ENCODE results near the gene FAAP100.

Gene FAAP100

DNA sequence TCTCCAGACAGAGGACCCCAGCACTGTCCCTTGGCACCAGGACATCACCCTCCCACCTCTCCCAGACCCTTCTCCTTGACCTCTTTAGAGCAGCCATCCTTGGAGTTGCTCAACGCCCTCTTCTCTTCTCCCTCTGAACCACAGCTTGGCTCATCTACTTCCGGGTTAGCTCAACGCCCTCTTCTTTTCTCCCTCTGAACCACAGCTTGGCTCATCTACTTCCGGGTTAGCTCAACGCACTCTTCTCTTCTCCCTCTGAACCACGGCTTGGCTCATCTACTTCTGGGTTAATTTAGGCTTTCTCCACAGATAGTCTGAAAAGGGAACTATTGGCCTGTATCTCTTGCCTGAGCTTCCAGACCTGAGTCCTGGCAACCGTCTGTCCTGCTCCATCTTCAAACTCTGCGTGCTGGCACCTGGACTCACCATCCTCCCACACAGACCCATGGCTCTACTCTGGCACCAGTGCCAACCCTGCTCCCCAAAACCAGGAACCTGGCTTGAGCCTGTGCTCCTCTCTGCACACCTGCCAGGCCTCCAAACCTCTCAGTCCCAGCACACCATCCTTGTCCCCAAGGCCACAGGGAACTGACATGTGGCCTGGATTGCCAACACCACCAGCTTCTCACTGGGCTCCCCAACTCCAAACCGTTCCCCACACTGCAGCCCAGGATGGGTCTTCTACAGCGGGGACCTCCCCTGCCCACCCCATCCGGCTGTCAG lies 25.3 kb upstream of the FAAP100 start:
- H3K4me3 ChIP-seq (ENCODE audit: low read depth, low read length), result no peak overlapping the region

DNA sequence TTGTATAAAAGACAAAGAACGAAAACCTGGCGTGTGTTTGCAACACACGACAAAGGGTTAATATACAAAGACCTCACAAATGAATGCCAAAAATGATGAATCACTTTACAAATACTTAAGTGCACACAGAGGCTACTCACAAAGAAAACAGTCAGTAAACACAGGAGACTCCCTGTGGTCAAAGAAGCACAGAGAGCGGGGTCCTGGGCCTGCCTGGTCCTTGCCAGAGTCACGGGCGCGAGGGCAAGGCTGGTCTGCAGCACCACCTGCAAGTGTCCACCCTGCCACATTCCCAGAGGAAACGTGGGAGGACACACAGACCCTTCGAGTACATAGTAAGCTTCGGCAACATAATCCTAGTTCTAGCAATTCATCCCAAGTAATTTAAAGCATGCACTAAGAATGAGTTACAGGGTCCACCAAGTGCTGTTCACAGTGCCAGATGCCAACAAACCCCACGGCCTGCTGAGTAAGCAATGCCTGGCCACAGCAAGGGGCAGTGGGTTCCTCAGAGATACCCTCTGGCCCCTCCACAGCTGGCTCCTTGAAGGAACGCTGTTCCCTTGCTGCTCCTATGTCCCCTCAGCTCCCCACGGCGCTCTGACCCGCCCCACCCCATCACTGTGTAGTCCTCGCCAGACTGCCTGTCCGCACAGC lies 24.6 kb upstream of the FAAP100 start:
- no peak overlapping the region for H3K4me3 ChIP-seq (ENCODE audit: low read depth, low read length)

DNA sequence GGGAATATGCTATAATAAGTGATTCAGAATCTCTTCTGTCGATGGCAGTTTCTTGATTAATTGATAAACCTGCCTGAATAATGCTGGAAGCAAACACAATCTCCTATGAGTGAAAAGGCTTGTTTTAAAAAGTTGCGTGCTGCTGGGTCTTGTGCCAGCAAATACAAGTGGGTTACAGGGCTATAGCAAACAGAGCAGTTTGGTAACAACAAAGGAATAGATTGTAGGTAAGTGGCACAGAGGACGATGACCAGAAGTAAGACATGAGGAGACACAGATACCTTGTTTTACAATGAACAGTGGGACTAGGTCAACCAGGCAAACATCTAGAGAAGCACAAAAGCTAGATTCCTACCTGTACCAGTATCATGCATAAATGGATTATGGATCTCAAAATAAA lies 23.7 kb upstream of the FAAP100 start:
- H3K4me3 ChIP-seq (ENCODE audit: low read depth, low read length), result no peak overlapping the region

DNA sequence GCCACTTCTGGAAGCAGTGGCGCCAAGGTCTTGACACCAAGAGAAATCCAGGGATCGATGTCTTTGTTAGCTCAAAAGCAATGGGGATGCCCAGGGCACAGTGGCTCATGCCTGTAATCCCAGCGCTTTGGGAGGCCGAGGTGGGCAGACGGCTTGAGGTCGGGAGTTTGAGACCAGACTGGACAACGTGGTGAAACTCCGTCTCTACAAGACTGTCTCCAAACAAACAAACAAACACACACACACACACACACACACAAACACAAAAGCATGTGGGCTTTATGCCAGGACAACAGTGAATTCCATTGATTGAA lies 22.4 kb upstream of the FAAP100 start:
- no peak overlapping the region for H3K4me3 ChIP-seq (ENCODE audit: low read depth, low read length)

DNA sequence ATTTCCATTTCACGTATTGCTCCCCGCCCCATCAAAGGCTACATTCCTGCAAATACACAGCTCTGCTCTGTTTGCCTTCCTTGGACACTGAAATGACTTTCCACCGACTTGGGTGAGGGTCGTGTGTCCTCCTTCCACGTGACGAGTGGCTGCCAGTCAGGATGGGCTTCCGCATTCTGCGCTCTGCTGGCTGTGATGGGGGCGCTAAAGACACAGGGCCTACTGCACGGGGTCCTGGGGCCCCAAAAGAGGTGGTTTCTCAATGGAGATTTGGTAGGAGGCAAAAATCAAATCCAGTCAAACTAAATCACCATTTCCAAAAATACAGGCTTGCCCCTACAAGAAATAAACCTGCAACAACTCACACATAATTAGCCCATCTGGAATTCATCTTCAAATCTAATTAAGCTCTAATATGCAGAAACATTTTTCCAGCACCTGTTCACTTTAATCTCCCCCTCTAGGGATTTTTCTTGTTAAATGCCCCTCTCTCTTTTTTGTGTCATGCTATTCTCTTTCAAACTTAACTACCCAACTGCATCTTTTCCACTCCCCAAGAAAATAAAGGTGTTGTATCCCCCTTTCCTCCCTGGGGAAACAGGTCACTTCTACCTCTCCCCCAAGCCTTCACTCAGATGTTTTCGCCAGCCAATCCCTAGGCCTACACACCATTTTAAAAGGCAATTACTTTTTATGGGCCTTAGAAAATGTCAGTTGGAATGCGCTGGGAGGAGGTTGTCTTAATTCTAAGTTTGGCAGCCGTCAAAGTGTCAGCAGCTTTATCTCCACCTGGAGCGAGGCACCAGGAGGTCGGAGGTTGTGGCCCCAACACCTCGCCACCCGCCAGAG lies 21.9 kb upstream of the FAAP100 start:
- H3K4me3 ChIP-seq (ENCODE audit: low read depth, low read length), result no peak overlapping the region

DNA sequence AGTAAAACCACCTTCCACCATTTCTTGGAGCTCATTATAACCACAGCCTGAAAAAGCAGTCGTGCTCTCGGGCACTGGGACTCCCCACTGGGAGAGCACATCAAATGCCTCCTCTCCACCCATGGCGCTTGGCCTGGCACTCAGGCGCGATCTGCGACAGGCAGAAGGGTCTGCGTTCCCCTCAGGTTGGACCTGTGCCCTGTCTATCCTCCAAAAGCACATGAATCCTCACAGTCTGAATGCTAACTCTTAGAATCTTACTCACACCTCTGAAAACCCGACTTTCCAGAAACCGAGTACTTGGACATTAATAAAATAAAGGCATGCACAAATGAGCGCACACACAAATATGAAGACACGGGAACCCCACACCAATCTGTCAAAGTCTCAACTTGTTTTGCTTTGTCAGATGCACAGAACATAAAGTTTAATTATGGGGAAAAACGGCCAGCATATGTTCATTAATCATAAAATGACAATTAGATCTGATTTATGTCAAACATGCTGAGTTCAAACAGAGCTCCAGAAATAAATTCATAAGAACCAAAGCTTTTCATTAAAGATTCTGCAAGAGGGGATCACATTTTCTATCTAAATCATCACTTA lies 20.5 kb upstream of the FAAP100 start:
- H3K4me3 ChIP-seq (ENCODE audit: low read depth, low read length), result no peak overlapping the region

DNA sequence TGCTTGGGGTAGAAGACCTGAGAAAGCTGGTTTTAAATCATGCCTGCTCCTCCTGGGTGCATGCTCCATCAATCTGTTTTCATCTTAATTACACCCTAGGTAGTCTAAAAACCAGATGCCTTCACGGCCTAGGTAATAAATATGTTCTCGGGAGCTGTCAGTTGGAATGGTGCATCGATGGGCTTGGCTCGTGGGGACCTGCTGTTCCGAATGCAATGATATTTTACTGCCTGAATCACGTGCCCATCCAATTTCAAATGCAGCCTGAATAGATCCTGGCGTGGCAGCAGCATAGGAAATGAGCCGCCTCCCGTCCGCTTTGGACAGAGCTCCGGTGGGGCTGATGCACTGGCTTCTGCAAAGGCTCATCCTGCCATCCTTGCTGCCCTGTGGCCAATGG lies 18.8 kb upstream of the FAAP100 start:
- H3K4me3 ChIP-seq (ENCODE audit: low read depth, low read length), result no peak overlapping the region

DNA sequence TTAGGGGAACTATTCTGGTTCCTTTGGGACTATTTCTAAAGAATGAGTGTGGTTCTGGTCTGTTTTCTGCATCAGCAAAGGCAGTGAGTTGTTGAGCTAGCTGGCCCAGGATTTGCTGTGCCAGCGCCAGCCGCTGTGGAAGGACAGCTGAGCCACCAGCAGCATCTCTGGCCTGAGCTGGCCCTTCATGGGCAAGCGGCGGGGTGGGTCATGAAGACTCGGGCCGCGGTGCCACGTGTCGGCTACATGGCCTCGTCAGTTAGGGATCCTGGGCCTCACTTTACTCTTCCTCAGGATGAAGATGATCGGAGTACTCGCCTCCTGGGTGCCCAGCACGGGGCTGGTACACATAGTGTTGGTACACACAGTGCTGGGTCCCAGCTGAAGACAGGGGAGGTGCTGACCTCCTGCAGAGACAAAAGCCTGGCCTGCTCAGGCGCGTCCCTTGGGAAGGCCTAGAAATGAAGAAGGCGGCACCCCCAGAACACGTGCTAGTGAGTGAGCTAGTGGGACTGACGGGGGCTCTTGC lies 17.9 kb upstream of the FAAP100 start:
- H3K4me3 ChIP-seq (ENCODE audit: low read depth, low read length), result no peak overlapping the region

DNA sequence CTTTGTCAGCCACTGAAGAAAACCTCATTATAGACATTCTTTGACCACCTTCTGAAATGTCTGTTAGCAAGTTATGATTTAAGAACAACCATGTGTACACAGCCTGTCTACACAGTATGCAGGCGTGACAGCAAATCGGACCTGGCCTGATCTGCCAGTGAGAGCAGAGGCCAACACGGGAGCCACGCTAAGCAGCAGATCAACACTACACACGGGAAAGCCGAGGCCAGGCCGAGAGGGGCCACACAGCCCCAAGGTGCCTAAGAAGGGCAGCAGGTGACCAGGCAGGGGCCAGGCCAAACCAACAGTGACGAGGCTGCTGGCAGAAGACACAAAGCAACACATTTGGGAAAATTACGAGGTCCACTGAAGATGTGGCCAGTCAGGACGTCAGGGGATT lies 16.3 kb upstream of the FAAP100 start:
- no peak overlapping the region for H3K4me3 ChIP-seq (ENCODE audit: low read depth, low read length)

DNA sequence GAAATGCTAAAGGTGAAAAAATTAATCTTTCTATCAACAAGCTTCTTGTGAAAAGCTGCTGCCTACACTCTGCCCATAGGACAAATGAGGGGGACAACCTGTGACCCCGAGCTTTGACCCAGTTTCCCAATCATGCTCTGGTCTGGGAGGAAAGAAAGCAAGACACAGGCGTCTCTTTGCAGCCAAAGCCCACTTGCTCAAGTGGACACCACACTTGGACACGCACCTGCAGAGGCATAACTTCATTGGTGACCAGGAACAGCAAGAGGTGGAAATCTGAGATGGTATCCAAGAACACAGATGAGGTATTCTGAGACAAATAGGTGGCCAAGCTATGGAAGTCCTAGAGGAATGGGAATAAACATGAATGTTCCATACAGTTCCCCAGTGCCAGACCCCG lies 15.0 kb upstream of the FAAP100 start:
- H3K4me3 ChIP-seq (ENCODE audit: low read depth, low read length), result no peak overlapping the region

DNA sequence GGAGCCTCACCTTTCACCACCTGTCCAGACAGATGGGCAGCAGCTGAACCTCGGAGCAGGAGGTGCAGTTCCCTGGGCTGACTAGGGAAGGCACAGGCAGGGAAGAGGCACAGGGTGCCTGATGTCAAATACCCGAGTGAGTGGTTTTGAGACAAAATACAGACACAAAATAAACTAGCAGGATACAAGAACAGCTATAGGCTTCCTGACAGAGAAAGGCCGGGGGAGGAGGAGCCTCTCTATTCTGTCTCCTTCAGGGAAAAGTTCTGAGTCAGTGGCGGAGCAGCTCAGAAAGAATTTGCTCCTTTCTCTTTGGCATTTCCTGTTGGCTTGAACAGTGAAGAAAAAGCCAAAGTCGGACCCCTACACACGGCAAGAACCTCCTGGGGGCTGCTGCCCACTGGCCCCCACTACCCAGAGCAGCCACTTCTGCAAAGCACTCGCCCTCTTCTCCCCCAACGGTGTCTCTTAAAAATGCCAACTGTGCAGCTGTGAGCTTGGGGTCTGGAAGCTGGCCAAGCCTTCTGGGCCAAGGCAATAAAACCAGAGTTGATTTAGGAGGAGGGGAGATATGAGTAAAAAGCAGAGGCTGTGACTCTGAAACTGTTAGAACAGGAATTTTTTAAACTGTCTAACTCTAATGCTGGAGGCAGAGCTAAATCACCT lies 14.4 kb upstream of the FAAP100 start:
- H3K4me3 ChIP-seq (ENCODE audit: low read depth, low read length), result no peak overlapping the region

DNA sequence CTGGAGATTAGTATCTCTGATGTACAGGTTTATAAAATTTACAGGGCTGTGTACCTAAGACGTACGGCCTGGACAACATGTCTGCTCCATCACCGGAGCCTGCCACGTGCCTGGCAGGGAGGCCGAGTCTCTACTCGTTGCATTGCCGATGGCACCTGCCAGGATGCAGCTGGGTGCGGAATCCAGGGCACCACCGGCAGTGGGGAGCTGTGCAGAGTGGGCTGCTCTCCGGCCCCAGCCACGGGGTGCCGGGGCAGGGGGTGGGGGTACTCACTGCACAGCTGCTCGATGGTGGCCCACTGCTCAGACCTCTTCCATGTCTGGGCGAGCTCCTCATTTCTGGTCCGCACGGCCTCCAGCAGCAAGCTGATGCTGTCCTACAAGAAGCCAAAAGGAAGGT lies 13.1 kb upstream of the FAAP100 start:
- no peak overlapping the region for H3K4me3 ChIP-seq (ENCODE audit: low read depth, low read length)

DNA sequence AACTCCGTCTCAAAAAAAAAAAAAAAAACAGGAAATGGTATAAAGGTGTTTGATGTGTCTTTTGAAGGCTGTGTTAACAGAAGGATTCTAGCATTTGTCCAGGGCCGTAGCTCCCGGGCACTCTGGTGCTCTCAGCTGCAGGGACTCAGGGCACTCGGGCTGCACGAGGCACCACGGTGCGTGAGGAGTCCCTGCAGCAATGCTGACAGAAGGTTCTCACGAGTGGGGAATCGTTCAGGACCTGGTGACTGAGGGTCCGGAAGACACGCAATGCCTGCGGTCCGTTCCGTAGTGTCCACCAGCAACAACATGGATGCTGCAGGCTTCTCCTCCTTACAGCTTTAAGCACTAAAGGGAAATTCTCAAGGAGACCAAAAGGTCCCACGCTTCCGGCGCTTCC lies 12.6 kb upstream of the FAAP100 start:
- no peak overlapping the region for H3K4me3 ChIP-seq (ENCODE audit: low read depth, low read length)

DNA sequence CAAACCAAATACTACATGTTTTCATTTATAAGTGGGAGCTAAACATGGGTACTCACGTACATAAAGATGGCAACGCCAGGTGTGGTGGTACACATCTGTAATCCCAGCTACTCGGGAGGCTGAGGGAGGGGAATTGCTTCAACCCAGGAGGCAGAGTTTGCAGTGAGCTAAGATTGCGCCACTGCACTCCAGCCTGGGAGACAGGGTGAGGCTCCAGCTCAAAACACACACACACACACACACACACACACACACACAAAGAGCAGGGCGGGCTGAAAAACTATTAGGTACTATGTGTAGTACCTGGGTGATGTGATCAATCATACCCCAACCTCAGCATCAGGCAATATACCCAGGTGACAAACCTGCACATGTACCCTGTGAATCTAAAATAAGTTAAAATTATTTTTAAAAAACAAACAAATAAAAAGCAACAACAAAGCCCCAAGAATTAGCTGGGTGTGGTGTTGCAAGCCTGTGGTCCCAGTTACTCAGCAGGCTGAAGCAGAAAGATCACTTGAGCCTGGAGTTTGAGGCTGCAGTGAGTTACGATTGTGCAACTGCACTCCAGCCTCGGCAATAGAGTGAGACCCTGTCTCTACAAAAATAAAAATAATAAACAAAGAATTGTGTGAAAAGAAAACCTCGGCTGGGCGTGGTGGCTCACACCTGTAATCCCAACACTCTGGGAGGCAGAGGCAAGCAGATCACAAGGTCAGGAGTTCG lies 11.9 kb upstream of the FAAP100 start:
- H3K4me3 ChIP-seq (ENCODE audit: low read depth, low read length), result no peak overlapping the region

DNA sequence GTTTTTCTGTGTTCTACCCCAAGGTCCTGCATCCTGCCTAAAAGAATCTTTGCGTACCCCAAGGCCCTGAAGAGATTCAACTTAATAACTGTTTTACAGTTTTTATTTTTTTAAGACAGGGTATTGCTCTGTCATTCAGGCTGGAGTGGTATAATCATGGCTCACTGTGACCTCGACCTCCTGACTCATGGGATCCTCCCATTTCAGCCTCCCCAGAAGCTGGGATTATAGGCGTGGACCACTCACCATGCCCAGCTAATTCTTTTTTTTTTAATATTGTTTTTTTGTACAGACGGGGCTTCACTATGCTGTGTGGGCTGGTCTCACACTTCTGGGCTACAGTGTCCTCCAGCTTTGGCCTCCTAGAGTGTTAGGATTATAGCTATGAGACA lies 9.3 kb upstream of the FAAP100 start:
- H3K4me3 ChIP-seq (ENCODE audit: low read depth, low read length), result no peak overlapping the region

DNA sequence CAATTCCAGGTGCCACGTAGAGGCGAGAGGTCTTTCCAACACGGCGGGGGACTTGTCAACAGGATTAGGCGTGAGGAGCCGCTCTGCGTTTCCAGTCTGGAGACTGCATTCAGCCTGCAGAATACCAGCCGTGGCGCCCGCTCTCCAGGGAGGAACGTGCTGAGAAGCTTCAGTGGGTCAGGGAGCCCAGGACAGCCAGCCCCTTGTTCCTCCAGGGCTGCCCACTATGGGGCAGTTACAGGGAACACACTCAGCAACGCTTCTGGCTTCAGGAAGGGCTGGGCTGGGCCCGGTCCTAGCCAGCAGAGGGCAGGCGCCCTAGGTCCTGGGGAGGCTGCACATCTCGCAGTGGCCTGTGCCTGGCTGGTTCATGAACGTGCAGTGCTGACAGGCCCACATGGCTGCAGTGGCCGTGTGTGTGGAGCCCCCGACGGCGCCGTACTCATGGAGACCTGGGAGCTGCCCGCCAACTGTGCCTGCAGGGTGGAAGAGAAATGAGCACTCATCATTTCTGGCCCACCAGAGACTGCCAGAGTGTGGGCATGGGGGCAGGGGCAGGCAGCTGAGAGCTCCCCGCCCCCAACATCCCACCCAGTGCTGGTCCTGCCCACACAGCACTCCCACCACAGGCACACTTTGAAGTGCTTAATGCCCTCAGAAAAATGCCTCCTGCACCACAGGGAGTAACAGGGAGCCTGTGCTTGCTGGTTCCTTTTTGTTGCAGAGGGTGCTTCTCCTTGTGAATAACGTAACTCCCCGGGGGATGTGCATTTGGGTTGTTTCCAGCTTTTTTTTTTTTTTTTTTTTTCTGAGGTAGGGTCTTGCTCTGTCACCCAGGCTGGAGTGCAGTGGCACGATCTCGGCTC lies 7.0 kb upstream of the FAAP100 start:
- H3K4me3 ChIP-seq (ENCODE audit: low read depth, low read length), result no peak overlapping the region

DNA sequence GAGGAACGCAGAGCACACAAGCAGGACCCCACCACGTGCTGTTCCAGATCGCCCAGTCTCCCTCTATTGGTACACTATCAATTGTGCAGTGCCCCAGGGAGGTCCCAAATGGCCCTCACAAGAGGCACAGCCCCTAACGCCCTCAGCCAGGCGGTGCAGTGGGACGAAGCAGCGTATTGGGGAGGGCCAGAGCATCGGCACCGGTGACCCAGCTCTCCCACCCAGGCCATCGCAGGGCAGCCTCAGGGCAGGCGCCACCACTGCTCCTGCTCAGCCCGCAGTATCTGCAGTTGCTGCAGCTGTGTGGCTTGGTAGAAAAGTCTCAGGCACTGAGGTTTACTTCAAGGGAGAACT lies 5.9 kb upstream of the FAAP100 start:
- no peak overlapping the region for H3K4me3 ChIP-seq (ENCODE audit: low read depth, low read length)

DNA sequence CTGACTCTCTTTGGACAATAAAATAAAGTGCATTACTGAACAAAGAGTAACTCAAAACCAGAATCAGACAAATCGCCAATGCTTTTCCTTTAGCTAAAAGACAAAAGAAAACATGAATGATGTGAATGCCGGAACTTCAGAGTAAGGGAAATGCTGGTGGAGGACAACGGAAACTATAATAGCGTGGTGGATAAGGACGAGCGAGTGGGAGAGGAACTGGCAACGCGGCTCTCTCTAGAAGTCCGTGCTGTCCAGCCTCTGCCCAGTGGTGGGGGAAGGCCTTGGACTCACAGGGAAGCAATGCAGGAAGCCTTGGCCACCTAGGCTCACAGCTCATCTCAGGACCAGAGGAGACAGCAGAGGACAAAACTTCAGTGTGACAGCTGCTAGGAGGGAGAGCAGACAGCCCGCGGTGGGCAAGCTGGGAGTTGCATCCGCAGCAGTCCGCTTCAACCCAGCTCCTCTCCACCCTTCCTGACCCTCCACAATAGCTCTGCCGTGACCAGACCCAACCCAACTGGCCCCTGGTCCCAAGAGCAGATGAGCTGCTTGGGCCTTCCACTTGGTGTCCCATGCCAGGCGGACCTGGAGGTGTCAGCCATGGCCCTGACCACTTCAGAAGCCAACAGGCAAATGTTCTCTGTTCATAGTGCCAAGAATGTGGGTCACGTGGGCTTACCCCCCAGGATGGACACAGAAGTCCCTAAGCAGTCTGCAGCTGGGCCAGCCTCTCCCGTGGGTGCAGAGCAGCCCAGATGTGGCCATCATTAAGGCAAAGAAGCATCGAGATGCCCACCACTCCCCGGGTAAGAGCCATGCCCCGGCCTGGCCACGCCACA lies 5.3 kb upstream of the FAAP100 start:
- H3K4me3 ChIP-seq (ENCODE audit: low read depth, low read length), result no peak overlapping the region

DNA sequence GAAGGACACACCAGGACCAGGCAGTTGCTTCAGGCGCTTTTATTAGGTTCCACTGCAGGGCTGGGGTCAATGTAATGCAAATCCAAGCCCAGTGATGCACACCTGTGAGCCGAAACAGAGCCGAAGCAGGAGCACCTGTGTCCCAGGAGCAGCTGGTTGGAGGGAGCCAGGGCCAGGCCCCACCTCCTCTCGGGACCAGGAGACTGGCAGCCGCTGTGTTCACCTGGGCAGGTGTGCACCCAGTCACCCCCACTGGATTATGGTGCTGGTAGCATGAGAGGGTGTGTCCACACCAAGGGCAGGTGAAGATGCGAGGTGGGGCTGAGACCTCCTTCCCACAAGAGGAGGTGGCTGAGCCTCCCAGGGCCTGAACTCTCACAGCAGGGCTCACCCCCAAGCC lies 4.7 kb upstream of the FAAP100 start:
- H3K4me3 ChIP-seq (ENCODE audit: low read depth, low read length), result no peak overlapping the region

All from iPS-11a (cell line).